Gastroesophageal sphincter (tissue), 4 donors: ENCODE measurements around the gene CCDC85B. TPM values are rescaled to one million over a fixed set of nuclear protein-coding genes. Genes with fewer than 3 reads are reported as not detected.

Experiments
- ATAC-seq: fragments of 150-250 bp; one replicate; pipeline ENCODE4 v1.9.1; 2016; ENCODE audit warnings: mild to moderate bottlenecking, moderate library complexity
- H3K27ac ChIP-seq, 4 donors: fragments of 200-600 bp; sonication (generic) in 3 of 4; 1 replicate in 3 of 4; 2 replicates in 1 of 4; pipeline ENCODE4 v1.5.1; 2016 to 2019
- H3K27me3 ChIP-seq: fragments of 200-600 bp; sonication (generic); one replicate; pipeline ENCODE4 v1.5.1; 2019
- H3K36me3 ChIP-seq, 2 donors: fragments of 200-600 bp; sonication (generic); one replicate each; pipeline ENCODE4 v1.5.1; 2019; ENCODE audit warnings: control low read depth in 1 of 2
- H3K4me1 ChIP-seq, 3 donors: fragments of 200-600 bp; sonication (generic); 1 replicate in 2 of 3; 2 replicates in 1 of 3; pipeline ENCODE4 v1.5.1; 2016 to 2019; ENCODE audit warnings: control low read depth in 2 of 3
- H3K4me3 ChIP-seq, 2 donors: fragments of 200-600 bp; sonication (generic); one replicate each; pipeline ENCODE4 v1.5.1; 2019; ENCODE audit warnings: mild to moderate bottlenecking in 1 of 2, moderate library complexity in 1 of 2
- H3K9me3 ChIP-seq, 3 donors: fragments of 200-600 bp; sonication (generic); one replicate each; pipeline ENCODE4 v1.5.1; 2017 to 2019; ENCODE audit warnings: control low read depth in 2 of 3
- EP300 ChIP-seq: sonication (generic); formaldehyde crosslinking; IDR thresholded peaks from one replicate; pipeline ENCODE4 v1.6.1; 2017; ENCODE audit warnings: antibody characterized with exemption, mild to moderate bottlenecking
- POLR2A ChIP-seq, 2 donors: fragments of 450-650 bp; IDR thresholded peaks; one replicate each; pipeline ENCODE4 v1.6.1; 2017; ENCODE audit warnings: antibody characterized with exemption in 2 of 2, mild to moderate bottlenecking in 2 of 2, moderate library complexity in 1 of 2
- POLR2AphosphoS5 ChIP-seq: sonication (generic); formaldehyde crosslinking; IDR thresholded peaks from one replicate; pipeline ENCODE4 v1.6.1; 2017; ENCODE audit warnings: antibody characterized with exemption
- WGBS, 2 donors: methylation state at CpG; one replicate each; pipeline ENCODE4 v1.1.5; 2018; ENCODE audit warnings: low coverage in 1 of 2; 5-methylcytosine and 5-hydroxymethylcytosine counted together
- total RNA-seq, 4 donors: library from RNA; depleted of rRNA; stranded (reverse); fragments of >200 nt; gene quantifications; one replicate each; pipeline ENCODE4 v1.1.0, GENCODE V29; 2016
- TF ChIP-seq, protein P1 (sequence below), 4 experiments: fragments of 200-600 bp in 2 of 4; fragments of 450-650 bp in 2 of 4; sonication (generic) in 1 of 4; IDR thresholded peaks; one replicate each; pipeline ENCODE4 v1.5.1; 2017 to 2019; ENCODE audit warnings: antibody characterized with exemption in 4 of 4, mild to moderate bottlenecking in 2 of 4, moderate library complexity in 2 of 4

Gene CCDC85B
- total RNA-seq, 4 donors from 2014 or later = 68.7 to 111 (median 77.7) TPM

- TF ChIP-seq POLR2A (IDR thresholded peaks at IDR 0.05) (no peak), POLR2AphosphoS5 (no peak), EP300 (no peak)
- TF ChIP-seq, protein P1, sequence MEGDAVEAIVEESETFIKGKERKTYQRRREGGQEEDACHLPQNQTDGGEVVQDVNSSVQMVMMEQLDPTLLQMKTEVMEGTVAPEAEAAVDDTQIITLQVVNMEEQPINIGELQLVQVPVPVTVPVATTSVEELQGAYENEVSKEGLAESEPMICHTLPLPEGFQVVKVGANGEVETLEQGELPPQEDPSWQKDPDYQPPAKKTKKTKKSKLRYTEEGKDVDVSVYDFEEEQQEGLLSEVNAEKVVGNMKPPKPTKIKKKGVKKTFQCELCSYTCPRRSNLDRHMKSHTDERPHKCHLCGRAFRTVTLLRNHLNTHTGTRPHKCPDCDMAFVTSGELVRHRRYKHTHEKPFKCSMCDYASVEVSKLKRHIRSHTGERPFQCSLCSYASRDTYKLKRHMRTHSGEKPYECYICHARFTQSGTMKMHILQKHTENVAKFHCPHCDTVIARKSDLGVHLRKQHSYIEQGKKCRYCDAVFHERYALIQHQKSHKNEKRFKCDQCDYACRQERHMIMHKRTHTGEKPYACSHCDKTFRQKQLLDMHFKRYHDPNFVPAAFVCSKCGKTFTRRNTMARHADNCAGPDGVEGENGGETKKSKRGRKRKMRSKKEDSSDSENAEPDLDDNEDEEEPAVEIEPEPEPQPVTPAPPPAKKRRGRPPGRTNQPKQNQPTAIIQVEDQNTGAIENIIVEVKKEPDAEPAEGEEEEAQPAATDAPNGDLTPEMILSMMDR (IDR thresholded peaks at IDR 0.05) = no peak
- no peak for ATAC-seq
- no peaks in the 10 kb centered on the region for H3K36me3 ChIP-seq
- H3K4me1 ChIP-seq = peaks cover 0 to 45% (median 24%) of the 10 kb centered on the region in 3 donors
- H3K4me3 ChIP-seq = no peak overlapping the region
- no peak overlapping the region for H3K27ac ChIP-seq
- 79 to 88% methylated on average over 2 to 3 of the region's 4 CpGs for WGBS, 2 donors
- peaks cover 13% of the 10 kb centered on the region for H3K27me3 ChIP-seq
- H3K9me3 ChIP-seq = no peaks in the 10 kb centered on the region
Observed at GRCh38 chr11:65897020-65897471, 6.6 kb downstream of the CCDC85B start.

GRCh38 chr11:65898656-65899355, 8.3 kb downstream of the CCDC85B start:
- TF ChIP-seq, protein P1 (IDR thresholded peaks at IDR 0.05) = no peak
- no peak for TF ChIP-seq POLR2AphosphoS5
- no peak for TF ChIP-seq POLR2A (IDR thresholded peaks at IDR 0.05)
- TF ChIP-seq EP300 = no peak
- no peak for ATAC-seq
- Histone ChIP-seq H3K27me3 (peaks cover 13% of the 10 kb centered on the region), H3K27ac (peak overlapping the region in 2 of 4 donors; percentile 65 to 78), H3K36me3 (no peaks in the 10 kb centered on the region), H3K4me3 (peak overlapping the region; percentile 43 to 69), H3K4me1 (peaks cover 0 to 27% (median 7%) of the 10 kb centered on the region in 3 donors), H3K9me3 (no peaks in the 10 kb centered on the region)
- WGBS, 2 donors = 77 to 80% methylated on average over 5 to 8 of the region's 28 CpGs

DNA sequence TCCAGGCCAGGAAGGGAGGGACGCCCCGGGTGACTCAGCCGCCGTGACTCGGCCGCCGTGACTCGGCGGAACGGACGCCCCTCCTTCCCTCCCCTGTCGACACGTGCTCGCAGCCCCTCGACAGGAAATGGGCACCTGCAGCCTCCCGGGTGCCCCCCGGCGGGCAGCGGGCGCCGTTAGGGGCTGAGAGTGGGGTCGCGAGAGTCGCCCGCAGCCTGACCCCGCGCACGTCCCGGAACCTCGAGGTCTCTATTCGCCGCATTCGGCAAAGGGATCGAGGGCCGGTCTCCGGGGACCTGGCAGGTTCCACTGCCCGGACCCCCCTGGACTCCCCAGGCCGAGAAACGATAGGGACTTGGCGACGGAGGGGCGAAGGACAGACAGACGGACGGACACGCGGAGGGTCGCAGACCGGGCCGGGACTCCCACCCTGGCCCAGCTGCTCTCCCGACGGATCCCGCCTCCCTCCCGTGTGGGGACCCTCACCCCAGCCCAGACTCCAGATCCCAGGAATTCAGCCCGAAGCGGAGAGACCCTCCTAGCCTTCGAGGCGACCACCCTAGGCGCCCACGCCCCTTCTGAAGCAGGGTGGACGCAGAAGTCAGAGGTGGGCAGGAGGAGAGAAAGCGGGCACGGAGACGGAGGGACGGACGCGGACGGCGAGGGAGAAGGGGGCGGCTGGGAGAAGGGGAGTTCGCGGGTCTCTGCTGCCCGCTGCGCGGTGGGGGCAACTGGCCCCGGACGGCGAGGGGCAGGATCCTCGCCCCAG, 9.1 kb downstream of the CCDC85B start:
- 0% methylated on average over 3 of the region's 78 CpGs; no CpG with 5 or more reads in 1 of the 2 donors for WGBS, 2 donors
- peak overlapping the region; percentile 43 to 69 for H3K4me3 ChIP-seq
- H3K9me3 ChIP-seq = no peaks in the 10 kb centered on the region
- peak; percentile 64 for ATAC-seq
- TF ChIP-seq, protein P1 (IDR thresholded peaks at IDR 0.05) = no peak
- peak; percentile 60 for TF ChIP-seq POLR2AphosphoS5
- no peak for TF ChIP-seq EP300
- no peak for TF ChIP-seq POLR2A (IDR thresholded peaks at IDR 0.05)
- peaks cover 13% of the 10 kb centered on the region for H3K27me3 ChIP-seq
- peak overlapping the region in 3 of 4 donors; percentile 65 to 78 (median 70) for H3K27ac ChIP-seq
- peaks cover 0 to 21% (median 7%) of the 10 kb centered on the region in 3 donors for H3K4me1 ChIP-seq
- no peaks in the 10 kb centered on the region for H3K36me3 ChIP-seq

DNA sequence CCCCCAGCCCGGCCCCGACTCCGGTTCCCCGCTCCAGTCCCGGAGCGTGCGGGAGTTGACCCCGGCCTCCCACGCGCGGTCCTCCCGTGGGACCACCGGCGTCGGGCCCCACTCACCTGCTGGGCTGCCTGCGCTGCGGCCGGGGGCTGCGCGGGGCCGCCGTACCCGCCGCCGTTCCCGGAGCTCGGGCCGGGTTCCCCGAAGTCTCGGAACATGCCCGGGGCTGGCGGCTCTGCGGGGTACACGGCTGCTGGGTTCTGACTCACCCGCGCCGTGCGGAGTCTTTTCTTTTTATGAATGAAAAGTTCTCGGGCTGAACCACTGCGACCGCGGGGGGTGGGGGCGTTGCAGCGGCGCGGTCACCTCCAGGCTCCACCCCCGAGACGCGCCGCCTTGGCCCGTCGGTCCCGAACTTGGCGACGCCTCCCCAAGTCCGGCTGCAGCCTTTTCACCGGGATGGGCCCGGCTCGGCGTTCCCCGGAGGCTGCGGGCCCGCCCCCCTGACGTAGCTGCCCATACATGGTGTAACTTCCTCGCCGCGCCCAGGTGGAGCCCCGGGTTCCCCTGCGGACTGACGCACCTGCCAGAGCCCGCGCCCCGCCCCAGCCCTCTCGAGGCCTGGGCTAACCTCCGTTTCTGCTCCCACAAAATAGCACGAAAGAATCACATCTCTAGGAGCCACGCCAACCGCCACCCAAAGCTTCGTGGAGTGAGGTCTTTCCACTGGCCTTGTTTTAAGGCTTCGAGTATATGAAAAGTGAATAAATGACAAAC, 9.8 kb downstream of the CCDC85B start, which contains the start of gene FOSL1:
Gene FOSL1, minus strand, starts transcription at position 264 of the 774 bp plus-strand sequence. Its CDS starts 49 bp downstream, at position 215.
- Histone ChIP-seq H3K9me3 (no peaks in the 10 kb centered on the region), H3K4me3 (peak within 1 kb of the TSS; percentile 43 to 69), H3K36me3 (no peaks in the 10 kb centered on the region), H3K27me3 (peaks cover 13% of the 10 kb centered on the region), H3K4me1 (peaks cover 0 to 21% (median 7%) of the 10 kb centered on the region in 3 donors), H3K27ac (peak within 1 kb of the TSS in 3 of 4 donors; percentile 65 to 78 (median 70))
- peak; percentile 92 for ATAC-seq
- 0 to 21% methylated on average over 1 to 6 of the region's 80 CpGs for WGBS, 2 donors
- TF ChIP-seq EP300 (no peak), POLR2A (IDR thresholded peaks at IDR 0.05) (peak; percentile 50 to 84), POLR2AphosphoS5 (peak; percentile 84)
- TF ChIP-seq, protein P1 (IDR thresholded peaks at IDR 0.05) = no peak
